Heart left ventricle (tissue), 13 donors: ENCODE measurements around the gene AFAP1.

Experiments used
- CTCF ChIP-seq, 12 donors: fragments of 200-600 bp; sonication (generic) in 4 of 12; IDR thresholded peaks; one replicate each; pipeline versions ENCODE4 v1.5.0 to v1.8.0; 2018 to 2022; ENCODE audit warnings: antibody characterized with exemption in 12 of 12, mild to moderate bottlenecking in 5 of 12
- POLR2A ChIP-seq, 2 donors: fragments of 450-650 bp; IDR thresholded peaks; one replicate each; pipeline ENCODE4 v1.6.1; 2017; ENCODE audit warnings: antibody characterized with exemption in 2 of 2, mild to moderate bottlenecking in 2 of 2, moderate library complexity in 2 of 2
- donor health status: ischemic (EF 13 %, LVEDD 7.1; RV severe dilation, severe dysfunction).
- donor health status: DM: no; HTN: yes; CAD: no.
- donor health status: DM: no; HTN: no; CAD: no.
- donor health status: ischemic (EF 25% LVEDD 6.9; RV normal size, moderate dysfunction).
- donor health status: ischemic (EF 25% LVEDD 5.7; RV mildly dilated, moderate dysfunction).
- donor health status: ischemic (EF 35%, LVEDD 5.7; RV mildly dilated, moderate dysfunction).
- donor health status: nonischemic (EF 11% LVEDD 7.7; RV severe dilation, severe dysfunction).
- donor health status: DM: yes; HTN: yes; CAD: no.
- donor health status: PGD.
- donor health status: ischemic (EF 29% LVEDD 5.4; RV normal size, mild dysfunction).
- donor health status: nonischemic (EF 23%, LVEDD 6.1; RV moderate dilation, normal function).

GRCh38 chr4:7826909-7827306, 112.8 kb downstream of the AFAP1 start:
- TF ChIP-seq CTCF (IDR thresholded peaks at IDR 0.05) (no peak), POLR2A (IDR thresholded peaks at IDR 0.05) (no peak)
